Upper lobe of left lung (tissue), 6 donors: Measurements from ENCODE around the gene GPR146. TPM values are rescaled to one million over a fixed set of nuclear protein-coding genes. Genes with fewer than 3 reads are reported as not detected.

Experiments
- ATAC-seq, 2 donors: fragments of 200-7000 bp; cut with Tn5 transposase; one replicate each; pipeline ENCODE4 v1.9.1; 2022; ENCODE audit warnings: mild to moderate bottlenecking in 2 of 2, moderate library complexity in 2 of 2; ENCODE audit not compliant: low FRiP score in 2 of 2
- DNase-seq, 2 donors: peaks; one replicate each; pipeline ENCODE4 v3.0.0-alpha.2; 2019 to 2020
- H3K27ac ChIP-seq, 4 donors: fragments of 200-600 bp; sonication (generic); one replicate each; pipeline ENCODE4 v1.5.1; 2016 to 2019
- H3K27me3 ChIP-seq, 4 donors: fragments of 200-600 bp; sonication (generic); one replicate each; pipeline ENCODE4 v1.5.1; 2017 to 2019
- H3K36me3 ChIP-seq, 4 donors: fragments of 200-600 bp; sonication (generic); one replicate each; pipeline ENCODE4 v1.5.1; 2016 to 2019
- H3K4me1 ChIP-seq, 4 donors: fragments of 200-600 bp; sonication (generic); one replicate each; pipeline ENCODE4 v1.5.1; 2018 to 2019
- H3K4me3 ChIP-seq, 4 donors: fragments of 200-600 bp; sonication (generic); one replicate each; pipeline ENCODE4 v1.5.1; 2017 to 2019; ENCODE audit warnings: mild to moderate bottlenecking in 2 of 4, moderate library complexity in 1 of 4
- H3K9me3 ChIP-seq, 4 donors: fragments of 200-600 bp; sonication (generic); one replicate each; pipeline ENCODE4 v1.5.1; 2018 to 2019
- EP300 ChIP-seq, 4 donors: sonication (generic); formaldehyde crosslinking; IDR thresholded peaks; one replicate each; pipeline ENCODE4 v1.5.1; 2017; ENCODE audit warnings: antibody characterized with exemption in 4 of 4, control low read depth in 2 of 4
- POLR2A ChIP-seq, 4 donors: fragments of 450-650 bp; IDR thresholded peaks; one replicate each; pipeline ENCODE4 v1.5.1; 2016 to 2017; ENCODE audit warnings: antibody characterized with exemption in 4 of 4, mild to moderate bottlenecking in 2 of 4
- POLR2AphosphoS5 ChIP-seq, 2 donors: sonication (generic); formaldehyde crosslinking; IDR thresholded peaks; one replicate each; pipeline ENCODE4 v1.5.1; 2017; ENCODE audit warnings: antibody characterized with exemption in 2 of 2
- WGBS, 2 donors: methylation state at CpG; one replicate each; pipeline ENCODE4 v1.1.5; 2017 to 2018; 5-methylcytosine and 5-hydroxymethylcytosine counted together
- small RNA-seq, 4 donors: library from RNA; depleted of rRNA; stranded (forward); fragments of <200 nt; gene quantifications; one replicate each; pipeline ENCODE3, GENCODE V24; 2016
- total RNA-seq, 6 donors: library from RNA; depleted of rRNA in 4 of 6; stranded (reverse); fragments of >200 nt in 4 of 6; gene quantifications; one replicate each; pipeline versions ENCODE4 v1.1.0 to v1.2.1, GENCODE V29; 2016 to 2021
- TF ChIP-seq, protein P1 (sequence below), 6 experiments: fragments of 450-650 bp in 4 of 6; fragments of 200-600 bp in 2 of 6; sonication (generic) in 2 of 6; IDR thresholded peaks; one replicate each; pipeline ENCODE4 v1.5.1; 2016 to 2019; ENCODE audit warnings: antibody characterized with exemption in 6 of 6
- donor health status: DM: no; HTN: no; CAD: no; lungs with moderate emphysema.
- donor health status: DM: no; HTN: yes; CAD: no; lungs with severe emphysema.

The GPR146 gene
- total RNA-seq, 6 donors from 2014 or later, result 11.2 to 32.8 (median 28.9) TPM

GRCh38 chr7:1105189-1105588 is 60.8 kb downstream of the GPR146 start:
- H3K4me3 ChIP-seq, result no peak overlapping the region
- H3K4me1 ChIP-seq, result no peaks in the 10 kb centered on the region
- DNase-seq (no peak), ATAC-seq (no peak)
- H3K27me3 ChIP-seq, result no peaks in the 10 kb centered on the region
- H3K9me3 ChIP-seq, result no peaks in the 10 kb centered on the region
- H3K36me3 ChIP-seq, result no peaks in the 10 kb centered on the region
- no peak for TF ChIP-seq EP300 (IDR thresholded peaks at IDR 0.05)
- no peak for TF ChIP-seq POLR2AphosphoS5 (IDR thresholded peaks at IDR 0.05)
- no peak for TF ChIP-seq POLR2A (IDR thresholded peaks at IDR 0.05)
- TF ChIP-seq, protein P1, sequence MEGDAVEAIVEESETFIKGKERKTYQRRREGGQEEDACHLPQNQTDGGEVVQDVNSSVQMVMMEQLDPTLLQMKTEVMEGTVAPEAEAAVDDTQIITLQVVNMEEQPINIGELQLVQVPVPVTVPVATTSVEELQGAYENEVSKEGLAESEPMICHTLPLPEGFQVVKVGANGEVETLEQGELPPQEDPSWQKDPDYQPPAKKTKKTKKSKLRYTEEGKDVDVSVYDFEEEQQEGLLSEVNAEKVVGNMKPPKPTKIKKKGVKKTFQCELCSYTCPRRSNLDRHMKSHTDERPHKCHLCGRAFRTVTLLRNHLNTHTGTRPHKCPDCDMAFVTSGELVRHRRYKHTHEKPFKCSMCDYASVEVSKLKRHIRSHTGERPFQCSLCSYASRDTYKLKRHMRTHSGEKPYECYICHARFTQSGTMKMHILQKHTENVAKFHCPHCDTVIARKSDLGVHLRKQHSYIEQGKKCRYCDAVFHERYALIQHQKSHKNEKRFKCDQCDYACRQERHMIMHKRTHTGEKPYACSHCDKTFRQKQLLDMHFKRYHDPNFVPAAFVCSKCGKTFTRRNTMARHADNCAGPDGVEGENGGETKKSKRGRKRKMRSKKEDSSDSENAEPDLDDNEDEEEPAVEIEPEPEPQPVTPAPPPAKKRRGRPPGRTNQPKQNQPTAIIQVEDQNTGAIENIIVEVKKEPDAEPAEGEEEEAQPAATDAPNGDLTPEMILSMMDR (IDR thresholded peaks at IDR 0.05), result no peak
- WGBS, 2 donors, result 90 to 93% methylated on average over 11 of the region's 11 CpGs
- H3K27ac ChIP-seq, result no peak overlapping the region

DNA sequence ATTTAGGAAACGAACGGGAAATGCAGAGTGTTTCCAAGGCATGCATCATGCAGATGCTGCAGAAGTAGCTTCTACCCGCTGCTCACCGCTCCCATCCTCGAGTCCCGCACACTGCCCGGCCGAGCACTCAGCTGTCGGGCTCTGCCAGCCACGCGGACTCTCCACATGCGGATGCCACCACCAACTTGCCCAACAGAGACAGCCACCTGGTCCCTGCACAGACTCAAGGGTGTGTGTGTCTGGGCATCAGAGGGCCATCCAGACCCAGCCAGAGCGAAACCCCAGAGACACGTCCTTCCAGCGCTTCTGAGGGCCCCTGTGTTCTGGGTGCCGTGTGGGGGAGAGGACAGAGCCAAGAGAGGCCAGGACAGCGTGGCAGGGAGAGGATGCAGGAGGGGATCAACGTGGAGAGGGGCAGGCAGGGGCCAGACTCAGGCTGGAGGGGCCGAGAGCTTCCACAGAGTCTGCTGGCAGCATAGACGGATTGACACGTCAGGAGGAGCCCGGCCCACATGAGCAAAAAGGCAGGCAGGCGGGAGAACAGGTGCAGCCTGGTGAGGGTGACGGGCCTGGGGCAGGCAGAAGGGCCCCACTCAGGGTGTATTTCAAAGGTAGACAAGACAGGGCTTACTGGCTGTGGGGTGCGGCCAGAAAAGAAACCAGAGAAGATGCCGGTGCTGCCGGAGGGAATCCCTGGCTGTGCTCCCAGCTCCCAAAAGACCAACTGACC is 61.9 kb downstream of the GPR146 start:
- 87 to 90% methylated on average over 27 of the region's 27 CpGs for WGBS, 2 donors

GRCh38 chr7:1106793-1107421 is 62.6 kb downstream of the GPR146 start:
- Histone ChIP-seq H3K27me3 (no peaks in the 10 kb centered on the region), H3K27ac (no peak overlapping the region), H3K4me1 (no peaks in the 10 kb centered on the region), H3K9me3 (no peaks in the 10 kb centered on the region), H3K4me3 (no peak overlapping the region), H3K36me3 (no peaks in the 10 kb centered on the region)
- TF ChIP-seq POLR2AphosphoS5 (IDR thresholded peaks at IDR 0.05) (no peak), EP300 (IDR thresholded peaks at IDR 0.05) (no peak), POLR2A (IDR thresholded peaks at IDR 0.05) (no peak)
- TF ChIP-seq, protein P1 (IDR thresholded peaks at IDR 0.05), result no peak
- whole genome bisulfite sequencing, 2 donors, result 82 to 89% methylated on average over 13 to 20 of the region's 20 CpGs
- ATAC-seq (no peak), DNase-seq (peak in 1 of 2 donors; percentile 66)

More for the DNA sequence above, 61.9 kb downstream of the GPR146 start:
- Histone ChIP-seq H3K27me3 (no peaks in the 10 kb centered on the region), H3K27ac (no peak overlapping the region), H3K4me3 (no peak overlapping the region), H3K4me1 (no peaks in the 10 kb centered on the region), H3K36me3 (no peaks in the 10 kb centered on the region), H3K9me3 (no peaks in the 10 kb centered on the region)
- peak in 1 of 2 donors; percentile 24 for ATAC-seq
- TF ChIP-seq EP300 (IDR thresholded peaks at IDR 0.05) (no peak), POLR2AphosphoS5 (IDR thresholded peaks at IDR 0.05) (no peak), POLR2A (IDR thresholded peaks at IDR 0.05) (no peak)
- TF ChIP-seq, protein P1 (IDR thresholded peaks at IDR 0.05), result no peak
- no peak for DNase-seq

- Histone ChIP-seq H3K9me3 (no peaks in the 10 kb centered on the region), H3K27ac (no peak overlapping the region), H3K4me3 (no peak overlapping the region), H3K36me3 (peaks cover 0 to 7% (median 0%) of the 10 kb centered on the region in 4 donors), H3K27me3 (no peaks in the 10 kb centered on the region), H3K4me1 (no peaks in the 10 kb centered on the region)
- ATAC-seq (no peak), DNase-seq (peak; percentile 43 to 72)
- 72 to 79% methylated on average over 11 to 20 of the region's 30 CpGs for WGBS, 2 donors
- TF ChIP-seq, protein P1 (IDR thresholded peaks at IDR 0.05), result no peak
- TF ChIP-seq POLR2A (IDR thresholded peaks at IDR 0.05), result no peak
Observed at GRCh38 chr7:1108264-1108920, 64.0 kb downstream of the GPR146 start.

Small RNA genes lying within 50 kb of the gene (small RNA-seq; reads per million reads assigned to genes)
- 6.5 to 15.1 (median 10.6) reads per million in 4 donors for gene MIR339

Other genes starting within 250 kb of the GPR146 start
- 100 to 1,000 TPM; 107 to 196 (median 127) TPM for gene SUN1, start 212.1 kb upstream of the GPR146 start, total RNA-seq
- 10 to 100 TPM; 26.0 to 82.6 (median 40.8) TPM for gene GET4, start 168.0 kb upstream of the GPR146 start, total RNA-seq
- 100 to 1,000 TPM in 1 of 6 donors, 10 to 100 TPM in 5; 31.0 to 109 (median 37.5) TPM for gene ADAP1, start 89.9 kb upstream of the GPR146 start, total RNA-seq
- gene COX19, start 69.0 kb upstream of the GPR146 start, total RNA-seq, result 10 to 100 TPM in 4 of 6 donors, 1 to 10 TPM in 2; 9.1 to 25.1 (median 11.5) TPM
- not detected for gene CYP2W1, start 61.4 kb upstream of the GPR146 start, total RNA-seq
- gene GPER1, start 43.6 kb downstream of the GPR146 start, total RNA-seq, result 10 to 100 TPM in 2 of 6 donors, 1 to 10 TPM in 4; 6.5 to 24.7 (median 8.5) TPM
- 10 to 100 TPM; 12.5 to 45.1 (median 21.6) TPM for gene ZFAND2A, start 115.7 kb downstream of the GPR146 start, total RNA-seq
- gene UNCX, start 188.3 kb downstream of the GPR146 start, total RNA-seq, result not detected